Measurements from ENCODE around the gene IL23A. TPM values are rescaled to one million over a fixed set of nuclear protein-coding genes. Genes with fewer than 3 reads are reported as not detected.

The IL23A gene, protein sequence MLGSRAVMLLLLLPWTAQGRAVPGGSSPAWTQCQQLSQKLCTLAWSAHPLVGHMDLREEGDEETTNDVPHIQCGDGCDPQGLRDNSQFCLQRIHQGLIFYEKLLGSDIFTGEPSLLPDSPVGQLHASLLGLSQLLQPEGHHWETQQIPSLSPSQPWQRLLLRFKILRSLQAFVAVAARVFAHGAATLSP
- under 1 TPM in 2 of 4 donors, not detected in 2; 0.57 to 0.92 TPM for polyA plus RNA-seq
- long read RNA-seq, donor 1, partial matches to known transcripts = 5 of 5 reads
- long read RNA-seq, donor 1, other reads (novel, unspliced or antisense) = 0 of 5 reads
- long read RNA-seq, donor 2 = 0 reads
- long read RNA-seq, donor 3, partial matches to known transcripts = 0 of 1 reads
- long read RNA-seq, donor 3, other reads (novel, unspliced or antisense) = 0 of 1 reads
- long read RNA-seq, donor 4 = 0 reads
- long read RNA-seq, donor 5 = 0 reads
- long read RNA-seq, donor 6 = 0 reads
- long read RNA-seq, donor 7 = 0 reads
- long read RNA-seq, donor 8 = 0 reads
- long read RNA-seq, donor 9 = 0 reads
- long read RNA-seq, donor 10, partial matches to known transcripts = 5 of 5 reads
- long read RNA-seq, donor 10, other reads (novel, unspliced or antisense) = 0 of 5 reads

DNA sequence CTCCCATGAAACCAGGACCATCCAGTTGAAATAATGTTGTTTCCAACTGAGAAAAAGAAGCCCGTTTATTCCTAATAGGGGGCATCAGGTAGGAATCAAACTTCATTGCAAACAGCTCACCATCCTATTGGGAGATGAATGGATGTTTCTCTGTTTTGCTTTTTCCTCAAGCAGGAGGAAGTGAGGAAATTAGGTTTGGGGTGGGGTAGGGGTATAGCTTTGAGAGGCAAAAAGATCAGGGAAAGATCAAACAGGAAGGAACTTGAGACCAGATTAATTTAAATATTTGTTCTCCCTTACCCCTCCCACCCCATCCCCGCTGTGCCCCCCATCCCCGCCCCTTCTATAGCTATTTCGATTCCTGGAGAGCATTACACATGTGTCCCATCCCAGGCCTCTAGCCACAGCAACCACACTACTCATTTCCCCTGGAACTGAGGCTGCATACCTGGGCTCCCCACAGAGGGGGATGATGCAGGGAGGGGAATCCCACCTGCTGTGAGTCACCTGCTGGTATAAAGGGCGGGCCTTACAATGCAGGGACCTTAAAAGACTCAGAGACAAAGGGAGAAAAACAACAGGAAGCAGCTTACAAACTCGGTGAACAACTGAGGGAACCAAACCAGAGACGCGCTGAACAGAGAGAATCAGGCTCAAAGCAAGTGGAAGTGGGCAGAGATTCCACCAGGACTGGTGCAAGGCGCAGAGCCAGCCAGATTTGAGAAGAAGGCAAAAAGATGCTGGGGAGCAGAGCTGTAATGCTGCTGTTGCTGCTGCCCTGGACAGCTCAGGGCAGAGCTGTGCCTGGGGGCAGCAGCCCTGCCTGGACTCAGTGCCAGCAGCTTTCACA is at the start of gene IL23A:
TSS of gene IL23A (plus strand) at position 577 of the 850 bp plus-strand sequence. CDS start at position 738, 161 bp downstream.
- Histone ChIP-seq H3K4me1 (ENCODE audit: control insufficient read depth in 3 of 3, insufficient read depth in 2 of 3, low read depth in 1 of 3, low read length in 2 of 3) (peaks cover 0 to 11% (median 0%) of the 10 kb centered on the region in 3 donors), H3K27ac (ENCODE audit: low read depth in 1 of 3, low read length in 2 of 3) (peak within 1 kb of the TSS in 2 of 3 donors; percentile 7 to 82), H3K27me3 (ENCODE audit: control insufficient read depth in 3 of 3, insufficient read depth in 3 of 3, low read length in 3 of 3) (no peaks in the 10 kb centered on the region), H3K36me3 (ENCODE audit: control insufficient read depth in 3 of 3, insufficient read depth in 2 of 3, low read depth in 1 of 3, low read length in 3 of 3) (peaks cover 4 to 19% (median 9%) of the 10 kb centered on the region in 3 donors), H3K4me3 (ENCODE audit: low read depth in 1 of 3, low read length in 3 of 3) (no peak within 1 kb of the TSS), H3K9me3 (ENCODE audit: control insufficient read depth in 2 of 2, insufficient read depth in 1 of 2, low read depth in 1 of 2, low read length in 1 of 2) (no peaks in the 10 kb centered on the region)
- no peak for FAIRE-seq
- 38 to 61% (median 52%) methylated on average over 9 of the region's 9 CpGs for WGBS, 3 donors
- peak in 1 of 2 donors; percentile 11 for DNase-seq

DNA sequence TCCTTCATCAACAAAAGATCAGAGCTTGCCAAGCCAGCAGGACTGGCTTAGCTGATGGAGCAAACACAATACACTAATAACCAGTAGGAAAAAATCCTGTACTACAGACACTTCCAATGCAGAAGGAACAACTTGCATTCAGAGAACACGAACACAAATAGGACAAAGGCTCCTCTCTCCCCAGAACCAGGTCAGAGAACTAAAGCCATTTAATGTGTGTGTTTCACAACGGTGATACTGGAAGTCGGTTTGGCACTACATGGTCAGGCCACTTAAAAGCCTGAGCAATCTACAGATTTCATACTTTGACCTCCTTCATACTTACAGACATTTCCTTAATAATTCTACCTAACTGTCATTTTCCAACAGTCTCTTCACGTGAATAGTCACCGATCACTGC is 44.9 kb upstream of the IL23A start:
- peaks cover 3 to 41% (median 3%) of the 10 kb centered on the region in 3 donors for H3K36me3 ChIP-seq (ENCODE audit: control insufficient read depth in 3 of 3, insufficient read depth in 2 of 3, low read depth in 1 of 3, low read length in 3 of 3)
- H3K27ac ChIP-seq (ENCODE audit: low read depth in 1 of 3, low read length in 2 of 3) = peak overlapping the region in 1 of 3 donors; percentile 62

GRCh38 chr12:56296295-56296694 is 42.4 kb upstream of the IL23A start:
- WGBS, 3 donors = 75 to 80% (median 80%) methylated on average over 5 of the region's 5 CpGs
- Histone ChIP-seq H3K4me3 (ENCODE audit: low read depth in 1 of 3, low read length in 3 of 3) (no peak overlapping the region), H3K27me3 (ENCODE audit: control insufficient read depth in 3 of 3, insufficient read depth in 3 of 3, low read length in 3 of 3) (no peaks in the 10 kb centered on the region), H3K9me3 (ENCODE audit: control insufficient read depth in 2 of 2, insufficient read depth in 1 of 2, low read depth in 1 of 2, low read length in 1 of 2) (no peaks in the 10 kb centered on the region), H3K27ac (ENCODE audit: low read depth in 1 of 3, low read length in 2 of 3) (no peak overlapping the region), H3K36me3 (ENCODE audit: control insufficient read depth in 3 of 3, insufficient read depth in 2 of 3, low read depth in 1 of 3, low read length in 3 of 3) (peaks cover 2 to 31% (median 3%) of the 10 kb centered on the region in 3 donors), H3K4me1 (ENCODE audit: control insufficient read depth in 3 of 3, insufficient read depth in 2 of 3, low read depth in 1 of 3, low read length in 2 of 3) (peaks cover 4 to 26% (median 14%) of the 10 kb centered on the region in 3 donors)
- DNase-seq (no peak), FAIRE-seq (no peak)

More for the DNA sequence above, 44.9 kb upstream of the IL23A start:
- 19 to 58% (median 38%) methylated on average over 5 of the region's 5 CpGs for WGBS, 3 donors
- no peaks in the 10 kb centered on the region for H3K27me3 ChIP-seq (ENCODE audit: control insufficient read depth in 3 of 3, insufficient read depth in 3 of 3, low read length in 3 of 3)
- FAIRE-seq = no peak
- peak; percentile 43 to 64 for DNase-seq
- no peak overlapping the region for H3K4me3 ChIP-seq (ENCODE audit: low read depth in 1 of 3, low read length in 3 of 3)
- H3K9me3 ChIP-seq (ENCODE audit: control insufficient read depth in 2 of 2, insufficient read depth in 1 of 2, low read depth in 1 of 2, low read length in 1 of 2) = no peaks in the 10 kb centered on the region
- H3K4me1 ChIP-seq (ENCODE audit: control insufficient read depth in 3 of 3, insufficient read depth in 2 of 3, low read depth in 1 of 3, low read length in 2 of 3) = peaks cover 4 to 13% (median 6%) of the 10 kb centered on the region in 3 donors

- DNase-seq (no peak), FAIRE-seq (no peak)
- H3K36me3 ChIP-seq (ENCODE audit: control insufficient read depth in 3 of 3, insufficient read depth in 2 of 3, low read depth in 1 of 3, low read length in 3 of 3) = peaks cover 0 to 28% (median 3%) of the 10 kb centered on the region in 3 donors
- no peak overlapping the region for H3K27ac ChIP-seq (ENCODE audit: low read depth in 1 of 3, low read length in 2 of 3)
- no peak overlapping the region for H3K4me3 ChIP-seq (ENCODE audit: low read depth in 1 of 3, low read length in 3 of 3)
- peaks cover 2 to 33% (median 14%) of the 10 kb centered on the region in 3 donors for H3K4me1 ChIP-seq (ENCODE audit: control insufficient read depth in 3 of 3, insufficient read depth in 2 of 3, low read depth in 1 of 3, low read length in 2 of 3)
- no peaks in the 10 kb centered on the region for H3K27me3 ChIP-seq (ENCODE audit: control insufficient read depth in 3 of 3, insufficient read depth in 3 of 3, low read length in 3 of 3)
- no peaks in the 10 kb centered on the region for H3K9me3 ChIP-seq (ENCODE audit: control insufficient read depth in 2 of 2, insufficient read depth in 1 of 2, low read depth in 1 of 2, low read length in 1 of 2)
- 84 to 86% (median 85%) methylated on average over 8 of the region's 8 CpGs for WGBS, 3 donors
Observed at GRCh38 chr12:56297400-56297799, 41.3 kb upstream of the IL23A start.

- Histone ChIP-seq H3K27ac (ENCODE audit: low read depth in 1 of 3, low read length in 2 of 3) (peak overlapping the region in 2 of 3 donors; percentile 89 to 92), H3K27me3 (ENCODE audit: control insufficient read depth in 3 of 3, insufficient read depth in 3 of 3, low read length in 3 of 3) (no peaks in the 10 kb centered on the region), H3K9me3 (ENCODE audit: control insufficient read depth in 2 of 2, insufficient read depth in 1 of 2, low read depth in 1 of 2, low read length in 1 of 2) (no peaks in the 10 kb centered on the region), H3K4me1 (ENCODE audit: control insufficient read depth in 3 of 3, insufficient read depth in 2 of 3, low read depth in 1 of 3, low read length in 2 of 3) (peaks cover 2 to 30% (median 14%) of the 10 kb centered on the region in 3 donors), H3K4me3 (ENCODE audit: low read depth in 1 of 3, low read length in 3 of 3) (peak overlapping the region in 2 of 3 donors; percentile 80 to 91), H3K36me3 (ENCODE audit: control insufficient read depth in 3 of 3, insufficient read depth in 2 of 3, low read depth in 1 of 3, low read length in 3 of 3) (peaks cover 0 to 37% (median 3%) of the 10 kb centered on the region in 3 donors)
- no peak for DNase-seq
- WGBS, 3 donors = 47 to 64% (median 48%) methylated on average over 5 of the region's 5 CpGs
- no peak for FAIRE-seq
Observed at GRCh38 chr12:56298828-56299227, 39.9 kb upstream of the IL23A start.

- no peaks in the 10 kb centered on the region for H3K27me3 ChIP-seq (ENCODE audit: control insufficient read depth in 3 of 3, insufficient read depth in 3 of 3, low read length in 3 of 3)
- H3K27ac ChIP-seq (ENCODE audit: low read depth in 1 of 3, low read length in 2 of 3) = peak overlapping the region; percentile 89 to 95 (median 92)
- FAIRE-seq = no peak
- peak overlapping the region; percentile 80 to 97 (median 91) for H3K4me3 ChIP-seq (ENCODE audit: low read depth in 1 of 3, low read length in 3 of 3)
- H3K9me3 ChIP-seq (ENCODE audit: control insufficient read depth in 2 of 2, insufficient read depth in 1 of 2, low read depth in 1 of 2, low read length in 1 of 2) = no peaks in the 10 kb centered on the region
- peaks cover 2 to 27% (median 14%) of the 10 kb centered on the region in 3 donors for H3K4me1 ChIP-seq (ENCODE audit: control insufficient read depth in 3 of 3, insufficient read depth in 2 of 3, low read depth in 1 of 3, low read length in 2 of 3)
- DNase-seq = peak in 1 of 2 donors; percentile 73
- H3K36me3 ChIP-seq (ENCODE audit: control insufficient read depth in 3 of 3, insufficient read depth in 2 of 3, low read depth in 1 of 3, low read length in 3 of 3) = peaks cover 0 to 43% (median 6%) of the 10 kb centered on the region in 3 donors
- WGBS, 3 donors = 0 to 1% (median 0%) methylated on average over 10 of the region's 10 CpGs
Observed at GRCh38 chr12:56299308-56299852, 39.3 kb upstream of the IL23A start.

DNA sequence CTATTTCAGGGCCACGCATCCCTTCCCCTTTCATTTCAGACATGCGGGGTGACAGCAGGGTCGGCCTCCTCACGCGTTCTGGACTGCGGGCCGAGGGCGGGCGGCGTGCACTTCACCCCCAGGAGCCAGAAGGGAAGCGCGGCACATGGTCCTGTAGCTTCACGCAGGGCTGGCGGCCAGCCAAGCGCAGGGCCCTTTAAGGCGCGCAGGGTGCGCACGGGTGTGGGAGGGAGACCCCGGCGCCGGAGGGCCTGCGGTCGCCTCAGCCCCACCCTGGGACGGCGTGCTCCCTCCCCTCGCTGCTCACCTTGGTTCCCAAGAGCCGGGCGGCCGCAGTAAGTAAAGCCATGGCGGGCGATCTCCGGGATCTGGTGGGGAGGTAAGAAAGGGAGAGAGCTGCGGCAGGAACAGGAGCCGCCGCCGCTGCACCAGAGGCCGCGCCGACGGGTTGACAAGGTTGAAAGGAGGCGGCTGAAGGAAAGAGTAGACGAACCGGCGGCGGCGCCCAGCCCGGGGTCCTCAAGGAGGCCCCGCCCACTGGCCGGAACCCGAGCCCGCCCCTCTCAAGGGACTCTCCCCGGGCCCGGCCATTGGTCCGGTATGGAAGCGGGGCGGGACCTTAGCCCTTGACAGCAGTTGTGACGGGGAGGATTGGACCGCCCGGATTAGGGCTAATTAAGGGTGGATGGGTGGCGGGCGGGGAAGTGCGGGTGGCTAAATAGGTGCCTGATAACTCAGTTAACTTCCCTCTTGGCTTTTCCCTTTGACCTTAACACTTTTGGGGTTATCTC is 38.6 kb upstream of the IL23A start, which contains the start of gene CS:
TSS of gene CS (minus strand) at position 478 of the 791 bp plus-strand sequence. CDS start at position 349, 129 bp downstream.
- FAIRE-seq = no peak
- Histone ChIP-seq H3K27me3 (ENCODE audit: control insufficient read depth in 3 of 3, insufficient read depth in 3 of 3, low read length in 3 of 3) (no peaks in the 10 kb centered on the region), H3K36me3 (ENCODE audit: control insufficient read depth in 3 of 3, insufficient read depth in 2 of 3, low read depth in 1 of 3, low read length in 3 of 3) (peaks cover 0 to 43% (median 6%) of the 10 kb centered on the region in 3 donors), H3K9me3 (ENCODE audit: control insufficient read depth in 2 of 2, insufficient read depth in 1 of 2, low read depth in 1 of 2, low read length in 1 of 2) (no peaks in the 10 kb centered on the region), H3K4me3 (ENCODE audit: low read depth in 1 of 3, low read length in 3 of 3) (peak within 1 kb of the TSS; percentile 80 to 97 (median 91)), H3K4me1 (ENCODE audit: control insufficient read depth in 3 of 3, insufficient read depth in 2 of 3, low read depth in 1 of 3, low read length in 2 of 3) (peaks cover 2 to 27% (median 14%) of the 10 kb centered on the region in 3 donors), H3K27ac (ENCODE audit: low read depth in 1 of 3, low read length in 2 of 3) (peak within 1 kb of the TSS; percentile 89 to 98 (median 95))
- DNase-seq = peak; percentile 98 to 100
- 0% methylated on average over 59 to 63 of the region's 63 CpGs for WGBS, 3 donors

Data from small intestine (tissue), 16 donors.